Fibroblast of mammary gland (primary cell): ENCODE results near the gene C17orf100.

Source experiments
- DNase-seq: peaks from one replicate; pipeline ENCODE4 v3.0.0-alpha.2; 2010; ENCODE audit warnings: low read depth
- H3K4me3 ChIP-seq: 2 replicates; pipeline ENCODE4 v1.5.1; 2011; ENCODE audit warnings: low read depth, mild to moderate bottlenecking, low read length, moderate library complexity; ENCODE audit not compliant: control insufficient read depth
- TF ChIP-seq, protein P1 (sequence below): conservative IDR thresholded peaks from 2 replicates; pipeline ENCODE4 v1.5.1; 2011; ENCODE audit warnings: low read depth, low read length, inconsistent platforms; ENCODE audit not compliant: control insufficient read depth, insufficient read depth

C17orf100 gene

DNA sequence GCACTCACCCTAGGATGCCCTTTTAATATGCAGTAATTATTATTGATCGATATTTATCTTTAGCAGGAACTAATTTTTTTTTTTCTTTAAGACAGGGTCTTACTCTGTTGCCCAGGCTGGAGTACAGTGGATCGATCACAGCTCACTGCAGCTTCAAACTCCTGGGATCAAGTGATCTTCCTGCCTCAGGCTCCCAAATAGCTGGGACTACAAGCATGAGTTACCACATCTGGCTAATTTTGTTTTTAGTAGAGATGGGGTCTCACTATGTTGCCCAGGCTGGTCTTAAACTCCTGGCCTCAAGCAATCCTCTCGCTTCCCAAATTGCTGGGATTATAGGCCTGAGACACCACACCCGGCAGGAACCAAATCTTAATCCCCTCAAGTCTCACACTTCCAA, 40.3 kb upstream of the C17orf100 start:
- TF ChIP-seq, protein P1, sequence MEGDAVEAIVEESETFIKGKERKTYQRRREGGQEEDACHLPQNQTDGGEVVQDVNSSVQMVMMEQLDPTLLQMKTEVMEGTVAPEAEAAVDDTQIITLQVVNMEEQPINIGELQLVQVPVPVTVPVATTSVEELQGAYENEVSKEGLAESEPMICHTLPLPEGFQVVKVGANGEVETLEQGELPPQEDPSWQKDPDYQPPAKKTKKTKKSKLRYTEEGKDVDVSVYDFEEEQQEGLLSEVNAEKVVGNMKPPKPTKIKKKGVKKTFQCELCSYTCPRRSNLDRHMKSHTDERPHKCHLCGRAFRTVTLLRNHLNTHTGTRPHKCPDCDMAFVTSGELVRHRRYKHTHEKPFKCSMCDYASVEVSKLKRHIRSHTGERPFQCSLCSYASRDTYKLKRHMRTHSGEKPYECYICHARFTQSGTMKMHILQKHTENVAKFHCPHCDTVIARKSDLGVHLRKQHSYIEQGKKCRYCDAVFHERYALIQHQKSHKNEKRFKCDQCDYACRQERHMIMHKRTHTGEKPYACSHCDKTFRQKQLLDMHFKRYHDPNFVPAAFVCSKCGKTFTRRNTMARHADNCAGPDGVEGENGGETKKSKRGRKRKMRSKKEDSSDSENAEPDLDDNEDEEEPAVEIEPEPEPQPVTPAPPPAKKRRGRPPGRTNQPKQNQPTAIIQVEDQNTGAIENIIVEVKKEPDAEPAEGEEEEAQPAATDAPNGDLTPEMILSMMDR, result no peak
- DNase-seq, result no peak
- no peak overlapping the region for H3K4me3 ChIP-seq

DNA sequence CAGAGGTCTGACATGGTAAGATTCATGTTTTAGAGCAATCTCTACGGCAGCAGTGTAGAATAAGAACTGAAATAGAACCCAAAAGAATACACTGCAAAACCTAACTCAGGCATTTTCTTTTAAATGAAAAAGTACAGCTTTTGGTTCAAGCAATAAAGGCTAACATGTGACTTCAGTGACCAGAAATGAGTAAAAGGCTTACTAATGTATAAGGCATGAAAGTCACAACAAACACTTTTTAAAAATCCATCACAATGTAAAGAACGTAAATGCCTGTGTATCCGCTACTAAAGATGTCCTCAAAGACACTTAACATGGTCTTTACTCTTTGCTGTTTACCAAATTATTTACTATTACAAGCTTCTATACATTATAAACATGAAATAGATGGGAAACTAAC, 27.6 kb upstream of the C17orf100 start:
- no peak overlapping the region for H3K4me3 ChIP-seq
- DNase-seq, result no peak
- TF ChIP-seq, protein P1, result no peak

DNA sequence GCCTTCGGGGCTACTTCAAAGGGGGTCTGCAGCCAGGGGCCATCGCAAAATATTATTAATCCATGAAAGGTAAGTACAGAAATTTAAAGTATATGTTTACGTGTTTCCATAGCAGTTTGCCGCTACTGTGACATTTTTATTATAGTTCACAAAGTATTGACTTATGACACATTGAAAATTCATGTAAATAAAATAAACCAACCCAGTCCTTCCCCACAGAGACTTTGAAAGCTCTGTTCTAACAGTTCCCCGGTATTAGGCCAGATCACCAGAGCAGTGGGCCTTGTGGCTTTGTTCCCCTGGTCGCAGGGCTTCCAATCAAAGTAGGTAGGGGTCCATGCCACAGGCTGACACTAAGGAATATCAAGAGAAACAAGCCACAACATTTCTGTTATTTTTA, 24.9 kb upstream of the C17orf100 start:
- no peak overlapping the region for H3K4me3 ChIP-seq
- DNase-seq, result no peak
- TF ChIP-seq, protein P1, result no peak

DNA sequence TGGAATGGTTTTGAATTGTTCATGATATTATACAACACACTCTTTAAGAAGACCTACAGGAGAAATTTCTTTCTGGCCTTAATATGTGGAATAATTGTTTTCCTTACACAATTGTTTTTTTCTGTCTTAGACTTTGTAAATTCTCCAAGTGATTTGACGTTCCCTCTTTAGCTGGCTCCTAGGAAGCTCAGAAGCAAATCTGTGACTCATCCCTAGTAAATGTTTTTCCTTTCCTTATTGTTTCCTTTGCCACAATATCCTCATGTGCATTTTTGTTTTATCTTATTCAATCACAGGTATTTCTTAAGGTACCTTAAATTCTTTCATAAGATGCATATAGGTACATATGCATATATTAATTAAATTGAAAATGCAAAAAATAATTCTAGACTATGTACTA, 24.5 kb upstream of the C17orf100 start:
- DNase-seq, result peak; percentile 35
- TF ChIP-seq, protein P1, result no peak
- H3K4me3 ChIP-seq, result no peak overlapping the region

DNA sequence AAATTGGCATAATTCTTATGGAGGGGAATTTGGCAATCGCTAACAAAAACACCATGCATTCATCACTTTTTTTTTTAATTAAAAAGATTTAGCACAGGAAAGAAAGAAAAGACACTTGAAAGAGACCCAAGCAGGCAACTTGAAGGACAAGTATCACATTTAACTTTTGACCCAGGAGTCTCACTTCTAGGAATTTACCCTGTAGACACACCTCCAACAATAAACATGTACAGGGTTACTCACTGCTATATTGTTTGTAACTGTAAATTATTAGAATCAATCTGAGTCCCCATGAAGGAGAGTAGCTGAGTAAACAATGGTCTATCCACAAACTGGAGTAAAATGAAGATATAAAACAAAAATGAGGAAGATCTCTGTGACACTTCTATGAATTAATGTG, 21.2 kb upstream of the C17orf100 start:
- DNase-seq, result no peak
- H3K4me3 ChIP-seq, result no peak overlapping the region
- TF ChIP-seq, protein P1, result no peak

DNA sequence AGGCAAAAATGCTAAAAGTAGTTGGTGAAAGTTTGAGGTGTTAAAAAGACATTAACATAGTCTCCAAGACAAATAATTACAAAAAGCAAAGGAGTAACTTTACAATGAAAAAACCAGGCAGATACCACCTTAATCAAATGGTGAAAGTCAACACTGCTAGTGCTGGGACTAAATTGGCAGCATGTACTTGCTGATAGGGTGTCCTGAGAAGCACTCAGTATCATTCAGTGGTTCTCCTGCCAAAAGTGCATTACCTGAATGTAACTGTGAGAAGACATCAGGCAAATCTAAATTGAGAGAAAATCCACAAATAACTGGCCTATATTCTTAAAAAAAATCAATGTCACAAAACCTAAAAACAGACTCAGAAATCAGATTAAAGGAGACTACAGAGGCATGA, 19.0 kb upstream of the C17orf100 start:
- TF ChIP-seq, protein P1, result no peak
- H3K4me3 ChIP-seq, result no peak overlapping the region
- DNase-seq, result no peak

DNA sequence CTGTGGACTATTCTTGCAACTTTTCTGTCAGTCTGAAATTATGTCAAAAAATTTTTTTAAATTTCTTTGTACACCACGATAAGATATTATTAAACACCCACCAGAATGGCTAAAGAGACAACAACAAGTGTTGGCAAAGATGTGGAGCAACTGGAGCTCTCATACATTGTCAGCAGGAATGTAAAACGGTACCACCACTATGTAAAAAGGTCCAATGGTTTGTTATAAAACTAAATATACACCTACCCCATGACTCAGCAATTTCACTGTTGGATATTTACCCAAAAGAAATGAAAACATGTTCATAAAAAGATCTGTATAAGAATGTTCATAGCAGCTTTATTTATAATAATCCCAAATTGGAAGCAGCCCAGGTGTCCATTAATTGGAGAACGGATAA, 18.3 kb upstream of the C17orf100 start:
- no peak overlapping the region for H3K4me3 ChIP-seq
- no peak for DNase-seq
- TF ChIP-seq, protein P1, result no peak
